ENCODE measurements around the gene IQGAP1.
A peak's percentile ranks its signal among the peaks of the same experiment; 100 is the strongest.

Gene IQGAP1

DNA sequence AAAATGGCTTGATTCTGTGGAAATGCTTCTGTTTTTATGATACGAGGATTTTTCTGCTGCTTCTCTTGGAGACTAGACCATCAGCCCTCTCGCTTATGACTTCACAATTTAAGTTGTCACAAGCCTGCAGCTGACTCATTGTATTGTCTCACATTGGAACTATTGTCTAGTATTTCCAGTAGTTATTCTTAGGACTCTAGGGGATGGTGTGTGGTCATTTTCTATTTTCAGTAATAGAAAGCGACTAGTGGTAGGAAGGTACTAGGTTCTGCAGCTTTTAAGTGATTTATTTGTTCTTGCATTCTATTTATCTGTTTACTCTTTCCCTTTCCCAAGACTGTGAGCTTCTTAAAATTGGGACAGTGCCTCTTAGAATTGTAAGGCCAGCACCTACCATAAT, 75.3 kb downstream of the IQGAP1 start:
- peak; percentile 24 for DNase-seq (ENCODE audit: low spot score)
- TF ChIP-seq, protein P1, sequence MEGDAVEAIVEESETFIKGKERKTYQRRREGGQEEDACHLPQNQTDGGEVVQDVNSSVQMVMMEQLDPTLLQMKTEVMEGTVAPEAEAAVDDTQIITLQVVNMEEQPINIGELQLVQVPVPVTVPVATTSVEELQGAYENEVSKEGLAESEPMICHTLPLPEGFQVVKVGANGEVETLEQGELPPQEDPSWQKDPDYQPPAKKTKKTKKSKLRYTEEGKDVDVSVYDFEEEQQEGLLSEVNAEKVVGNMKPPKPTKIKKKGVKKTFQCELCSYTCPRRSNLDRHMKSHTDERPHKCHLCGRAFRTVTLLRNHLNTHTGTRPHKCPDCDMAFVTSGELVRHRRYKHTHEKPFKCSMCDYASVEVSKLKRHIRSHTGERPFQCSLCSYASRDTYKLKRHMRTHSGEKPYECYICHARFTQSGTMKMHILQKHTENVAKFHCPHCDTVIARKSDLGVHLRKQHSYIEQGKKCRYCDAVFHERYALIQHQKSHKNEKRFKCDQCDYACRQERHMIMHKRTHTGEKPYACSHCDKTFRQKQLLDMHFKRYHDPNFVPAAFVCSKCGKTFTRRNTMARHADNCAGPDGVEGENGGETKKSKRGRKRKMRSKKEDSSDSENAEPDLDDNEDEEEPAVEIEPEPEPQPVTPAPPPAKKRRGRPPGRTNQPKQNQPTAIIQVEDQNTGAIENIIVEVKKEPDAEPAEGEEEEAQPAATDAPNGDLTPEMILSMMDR (IDR thresholded peaks at IDR 0.05; ENCODE audit: extremely low read depth, missing control alignments) = no peak

DNA sequence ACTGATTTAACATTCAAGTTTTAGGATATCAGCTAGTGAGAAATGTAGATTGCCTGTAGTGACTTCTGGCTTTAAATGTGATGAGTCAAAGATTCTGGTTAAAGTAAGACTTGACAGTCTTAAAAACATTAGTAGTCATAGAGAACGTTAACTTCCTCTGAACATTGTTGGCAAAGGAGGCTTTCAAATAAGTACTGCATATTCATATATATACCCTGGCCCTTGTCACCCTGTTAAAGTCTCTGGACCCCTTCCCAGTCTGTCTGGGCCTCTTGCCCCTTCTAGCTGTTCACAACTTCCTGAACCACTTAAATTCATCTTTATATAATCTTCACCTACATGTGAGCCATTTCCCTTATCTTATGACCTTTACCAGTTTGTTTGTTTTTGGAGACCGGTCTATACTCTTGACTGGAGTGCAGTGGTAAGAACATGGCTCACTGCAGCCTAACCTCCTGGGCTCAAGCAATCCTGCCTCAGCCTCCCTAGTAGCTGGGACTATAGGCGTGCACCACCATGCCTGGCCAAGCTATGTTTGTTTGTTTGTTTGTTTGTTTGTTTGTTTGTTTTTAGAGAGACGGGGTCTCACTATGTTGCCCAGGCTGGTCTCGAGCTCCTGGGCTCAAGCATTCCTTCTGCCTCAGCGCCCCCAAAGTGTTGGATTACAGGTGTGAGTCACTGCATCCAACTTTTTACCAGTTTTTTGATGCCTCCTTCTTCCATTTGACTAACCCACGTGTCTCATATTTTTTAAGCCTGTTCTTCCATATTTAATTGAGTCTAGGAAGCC, 77.3 kb downstream of the IQGAP1 start:
- TF ChIP-seq, protein P1 (IDR thresholded peaks at IDR 0.05; ENCODE audit: extremely low read depth, missing control alignments) = no peak
- DNase-seq (ENCODE audit: low spot score) = no peak

DNA sequence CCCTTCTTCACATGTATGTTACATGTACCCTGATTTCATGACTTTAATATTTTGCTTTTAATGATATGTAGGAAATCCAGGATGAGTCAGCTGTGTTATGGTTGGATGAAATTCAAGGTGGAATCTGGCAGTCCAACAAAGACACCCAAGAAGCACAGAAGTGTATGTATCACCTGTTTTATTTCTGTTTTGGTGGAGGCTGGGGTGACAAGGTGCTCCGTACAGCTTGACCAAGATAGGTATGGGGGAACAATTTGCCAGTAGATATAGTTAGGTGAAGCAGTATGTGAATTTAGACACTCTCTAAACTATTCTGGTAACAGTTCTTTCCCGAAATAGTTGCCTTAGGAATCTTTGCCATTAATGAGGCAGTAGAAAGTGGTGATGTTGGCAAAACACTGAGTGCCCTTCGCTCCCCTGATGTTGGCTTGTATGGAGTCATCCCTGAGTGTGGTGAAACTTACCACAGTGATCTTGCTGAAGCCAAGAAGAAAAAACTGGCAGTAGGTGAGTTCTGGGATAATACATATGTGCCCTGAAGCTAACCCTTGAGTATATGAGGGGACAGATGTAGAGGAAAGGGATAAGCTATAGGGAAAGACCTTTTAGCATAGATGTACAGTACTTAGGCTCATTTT, 78.0 kb downstream of the IQGAP1 start:
- TF ChIP-seq, protein P1 (IDR thresholded peaks at IDR 0.05; ENCODE audit: extremely low read depth, missing control alignments) = no peak
- no peak for DNase-seq (ENCODE audit: low spot score)

DNA sequence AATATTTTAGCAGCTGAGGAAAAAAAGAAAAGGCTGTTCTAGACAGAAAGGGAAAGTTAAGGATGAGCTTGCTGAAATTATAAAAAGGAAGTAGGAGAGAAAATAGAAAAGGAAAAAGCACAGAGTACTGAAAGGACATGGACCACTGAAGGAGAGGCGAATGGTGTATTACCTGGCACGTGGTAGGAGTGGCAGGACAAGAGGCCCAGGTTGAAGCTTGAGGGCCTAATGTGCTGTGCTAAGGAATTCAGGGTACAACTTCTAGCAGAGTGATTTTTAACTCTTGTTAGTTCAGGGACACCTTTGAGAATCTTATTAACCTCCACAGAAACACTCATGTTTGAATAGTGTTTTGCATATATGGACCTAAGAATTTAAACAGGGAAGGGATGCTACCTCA, 81.7 kb downstream of the IQGAP1 start:
- TF ChIP-seq, protein P1 (IDR thresholded peaks at IDR 0.05; ENCODE audit: extremely low read depth, missing control alignments) = no peak

DNA sequence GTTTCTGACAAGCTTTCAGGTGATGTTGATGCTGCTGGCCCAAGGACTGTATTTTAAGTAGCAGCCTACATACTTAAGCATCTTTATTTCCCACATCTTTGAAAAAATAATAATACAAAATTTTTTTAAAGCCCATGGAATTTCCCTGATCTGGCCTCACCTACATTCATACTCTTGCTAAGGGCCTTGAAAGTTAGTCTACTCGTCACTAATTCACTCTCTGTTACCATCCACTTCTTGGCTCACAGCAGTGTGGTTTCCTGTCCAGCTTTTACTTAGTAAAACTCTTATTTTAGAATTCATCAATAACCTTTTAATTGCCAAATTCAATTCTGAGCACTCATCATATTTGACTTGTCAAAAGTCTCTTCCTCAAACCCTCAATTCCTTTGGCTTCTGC, 82.4 kb downstream of the IQGAP1 start:
- DNase-seq (ENCODE audit: low spot score) = no peak
- TF ChIP-seq, protein P1 (IDR thresholded peaks at IDR 0.05; ENCODE audit: extremely low read depth, missing control alignments) = no peak

More for the DNA sequence above, 81.7 kb downstream of the IQGAP1 start:
- no peak for DNase-seq (ENCODE audit: low spot score)

DNA sequence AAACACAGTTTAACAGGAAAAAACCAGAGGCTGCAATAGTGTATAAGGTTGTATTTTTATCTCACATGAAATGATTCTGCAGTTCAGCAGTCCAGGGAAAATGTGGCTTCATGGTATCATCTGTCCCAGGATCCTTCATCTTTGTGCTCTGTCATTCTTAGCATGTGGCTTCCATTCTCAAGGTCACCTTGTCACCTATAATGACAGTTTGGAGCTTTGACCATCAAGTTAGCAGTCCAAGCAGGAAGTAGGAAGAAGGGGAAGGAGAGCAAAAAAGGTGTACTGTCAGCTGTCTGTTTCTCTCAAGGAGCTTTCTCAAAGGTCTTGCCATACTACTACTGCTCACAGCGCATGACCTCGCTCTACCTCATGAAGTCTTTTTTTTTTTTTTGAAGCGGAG, 83.1 kb downstream of the IQGAP1 start:
- DNase-seq (ENCODE audit: low spot score) = no peak
- TF ChIP-seq, protein P1 (IDR thresholded peaks at IDR 0.05; ENCODE audit: extremely low read depth, missing control alignments) = no peak

DNA sequence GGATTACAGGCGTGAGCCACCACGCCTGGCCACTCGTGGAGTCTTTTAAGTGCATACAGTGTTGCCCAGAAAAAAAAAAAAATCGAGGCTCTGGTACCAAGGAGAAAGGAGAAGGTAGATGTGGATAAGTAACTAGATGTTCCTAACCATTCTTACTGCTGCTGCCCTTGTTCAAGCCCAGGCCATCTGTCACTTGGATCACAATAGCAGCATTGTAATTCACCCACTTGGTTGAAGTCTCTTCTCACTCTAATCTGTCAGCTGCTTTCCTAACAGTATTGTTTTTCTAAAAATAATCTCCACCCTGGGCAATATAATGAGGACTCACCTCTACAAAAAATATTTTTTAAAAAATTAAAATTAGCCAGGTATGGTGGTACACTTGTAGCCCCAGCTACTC, 83.7 kb downstream of the IQGAP1 start:
- no peak for DNase-seq (ENCODE audit: low spot score)
- TF ChIP-seq, protein P1 (IDR thresholded peaks at IDR 0.05; ENCODE audit: extremely low read depth, missing control alignments) = no peak
